GM19043 (cell line): ENCODE results near the gene SBDS.
A peak's percentile ranks its signal among the peaks of the same experiment; 100 is the strongest.
"Not testable (repeated sequence)": the region's sequence is repeated elsewhere in the genome, so short reads cannot be mapped to it uniquely, and the experiment has no call there.

Experiments used
- ATAC-seq: cut with Tn5 transposase; IDR thresholded peaks from one replicate; pipeline ENCODE4 v1.9.1; 2021; ENCODE audit warnings: low read depth; ENCODE audit not compliant: unreplicated experiment

SBDS gene

DNA sequence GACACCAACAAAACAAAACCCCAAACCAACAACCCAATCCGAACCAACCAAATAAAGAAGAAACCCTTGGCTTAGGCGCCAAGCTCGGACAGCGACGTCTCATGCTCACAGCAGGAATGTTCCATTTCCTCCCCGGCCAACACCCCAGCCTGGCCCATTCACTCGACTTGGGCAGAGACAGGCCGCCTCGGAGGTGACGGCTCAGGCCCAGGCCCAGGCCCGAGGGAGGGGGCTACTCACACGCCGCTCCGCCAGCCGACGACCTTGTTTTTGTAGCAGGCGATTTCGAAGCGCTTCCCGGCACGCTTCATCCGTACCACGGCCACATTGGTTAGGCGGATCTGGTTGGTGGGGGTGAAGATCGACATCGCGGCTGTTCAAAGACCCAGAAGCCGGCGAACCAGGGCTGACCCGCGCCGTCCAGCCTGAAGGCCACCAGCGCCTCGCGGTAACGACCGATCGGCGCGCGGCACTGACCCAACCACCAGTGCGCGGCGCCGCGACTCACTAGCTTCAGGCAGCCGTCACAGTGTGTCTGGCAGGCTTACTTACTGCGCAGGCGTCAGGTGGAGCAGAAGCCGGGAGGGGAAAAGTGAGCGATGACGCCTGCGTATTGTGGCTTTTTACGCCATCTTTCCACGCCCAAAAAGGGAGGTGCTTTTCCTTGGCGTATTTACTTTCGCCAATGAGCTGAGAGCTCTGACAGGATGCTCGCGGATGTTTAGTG is at the start of gene SBDS:
Gene SBDS, minus strand, starts transcription at position 537 of the 727 bp plus-strand sequence. Its CDS starts 169 bp downstream, at position 368.
- peak; percentile 55 for ATAC-seq

DNA sequence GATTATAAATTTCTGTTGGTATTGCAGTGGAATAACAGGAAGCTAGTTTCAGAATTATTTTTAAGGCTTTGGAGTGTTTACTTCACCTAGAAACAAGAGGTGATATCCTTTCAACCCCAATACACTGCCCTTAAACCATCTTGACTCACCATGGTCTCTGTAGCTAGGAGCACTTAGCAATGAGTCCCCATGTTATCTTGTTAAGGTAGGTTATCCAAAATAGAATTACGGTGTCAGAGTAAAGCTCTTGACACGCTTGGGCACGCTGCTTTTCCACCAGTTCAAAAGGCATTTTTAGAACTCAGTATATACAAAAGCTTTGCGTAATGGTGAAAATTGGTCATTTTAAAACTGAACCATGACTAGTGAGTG is 48.2 kb upstream of the SBDS start:
- not testable (repeated sequence) for ATAC-seq

DNA sequence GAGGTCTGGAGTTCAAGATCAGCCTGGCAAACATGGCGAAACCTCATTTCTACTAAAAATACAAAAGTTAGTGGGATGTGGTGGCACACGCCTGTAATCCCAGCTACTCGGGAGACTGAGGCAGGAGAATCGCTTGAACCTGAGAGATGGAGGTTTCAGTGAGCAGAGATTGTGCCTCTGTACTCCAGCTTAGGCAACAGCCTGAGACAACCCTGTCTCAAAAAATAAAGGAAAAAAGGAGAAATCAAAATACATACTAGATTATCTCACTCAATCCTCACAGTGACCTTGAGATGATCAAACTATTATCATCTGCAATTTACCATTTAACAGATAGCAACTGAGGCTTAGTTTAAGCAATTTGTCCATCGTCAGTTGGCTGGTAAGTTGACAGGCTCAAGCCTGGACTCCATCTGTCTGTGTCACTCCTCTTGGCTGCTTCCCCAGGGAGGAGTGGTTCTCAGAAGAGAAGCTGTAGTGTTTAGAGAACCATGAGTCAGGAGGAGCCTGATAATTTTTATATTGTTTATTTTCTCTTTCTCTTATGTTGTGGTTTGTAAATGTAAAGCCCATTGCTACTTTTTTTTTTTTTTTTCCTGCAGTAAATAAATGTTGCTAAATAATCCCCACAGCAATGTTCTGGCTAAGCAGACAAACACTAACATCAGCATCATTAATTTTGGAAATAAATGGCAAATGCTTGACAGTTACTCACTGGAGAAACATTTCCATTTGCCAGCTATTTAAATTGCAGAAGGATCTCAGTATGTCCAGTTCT is 47.6 kb upstream of the SBDS start:
- ATAC-seq = not testable (repeated sequence)

DNA sequence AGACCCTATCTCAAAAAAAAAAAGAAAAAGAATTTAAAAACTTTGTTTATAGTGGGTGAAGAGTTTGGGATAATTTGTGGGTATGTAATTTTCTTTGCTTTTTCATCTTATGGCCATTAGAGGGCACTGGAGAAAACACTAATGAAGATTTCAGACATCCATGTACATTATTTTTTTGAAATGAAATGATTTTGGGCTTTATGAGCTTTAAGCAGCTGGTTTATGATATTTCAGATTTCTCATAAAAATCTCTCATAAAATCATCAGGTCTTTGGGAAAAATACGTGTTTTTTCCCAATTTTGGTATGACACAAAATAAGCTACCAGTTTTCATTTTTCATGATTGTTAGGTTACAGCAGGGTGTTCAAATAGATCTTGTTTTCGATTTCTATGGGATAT is 45.4 kb upstream of the SBDS start:
- not testable (repeated sequence) for ATAC-seq

DNA sequence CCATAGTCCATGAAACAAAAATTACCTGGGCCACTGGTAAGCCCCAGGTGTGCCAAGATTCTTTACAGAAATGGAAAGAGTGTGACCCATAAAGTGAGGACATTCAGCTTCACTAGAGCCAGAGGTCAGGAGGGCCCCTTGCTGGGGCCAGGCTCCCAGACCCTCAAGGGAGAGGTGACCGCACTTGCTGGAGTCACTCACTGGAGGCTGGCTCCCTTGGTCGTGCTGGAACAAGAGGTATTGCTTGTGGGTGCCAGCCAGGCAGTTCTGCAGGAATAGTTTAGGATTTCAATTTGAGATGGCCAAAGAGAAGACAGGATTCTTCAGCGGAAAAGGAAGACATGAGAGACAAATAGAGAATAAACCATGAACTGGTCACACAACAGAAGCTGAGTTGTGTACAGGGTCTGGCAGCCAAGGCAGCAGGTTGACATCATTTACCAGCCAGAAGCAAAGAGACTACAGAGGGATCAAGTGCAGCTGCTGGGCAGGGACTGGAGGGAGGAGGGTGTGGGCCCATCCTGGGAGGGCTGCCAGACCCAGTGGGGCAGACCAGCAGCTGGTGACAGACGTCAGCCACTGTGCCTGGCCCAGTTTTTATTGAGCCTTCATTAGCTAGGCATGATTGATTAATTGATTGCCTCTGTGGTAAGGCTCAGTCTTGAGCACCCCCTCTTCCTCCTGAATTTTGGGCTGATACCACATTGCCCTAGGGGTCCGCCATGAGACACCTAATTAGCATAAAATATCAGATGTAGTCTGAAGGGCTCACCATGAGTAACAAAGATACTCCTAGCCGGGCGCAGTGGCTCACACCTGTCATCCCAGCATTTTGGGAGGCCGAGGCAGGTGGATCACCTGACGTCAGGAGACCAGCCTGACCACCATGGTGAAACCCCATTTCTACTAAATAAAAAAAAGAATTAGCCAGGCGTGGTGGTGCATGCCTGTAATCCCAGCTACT is 41.3 kb upstream of the SBDS start:
- ATAC-seq = not testable (repeated sequence)

DNA sequence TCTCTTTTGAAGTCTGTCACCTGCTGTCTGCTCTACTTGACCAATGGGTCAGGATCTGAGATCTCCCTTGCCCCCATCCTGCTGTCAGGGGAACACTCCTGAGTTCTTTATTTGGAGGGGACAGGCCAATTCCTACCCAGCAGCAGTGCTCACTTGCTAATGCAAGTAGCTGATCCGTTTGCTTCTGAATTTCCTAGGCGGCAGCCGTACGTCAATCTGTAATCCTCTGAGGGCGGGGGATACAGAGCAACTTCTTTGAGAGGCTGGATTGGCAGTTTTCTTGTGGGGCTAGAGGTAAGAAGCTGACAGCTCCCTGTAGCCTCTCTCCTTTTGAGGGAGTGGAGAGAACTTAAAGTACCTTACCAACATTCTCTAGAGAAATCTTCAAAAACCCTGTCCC is 37.9 kb upstream of the SBDS start:
- no peak for ATAC-seq

DNA sequence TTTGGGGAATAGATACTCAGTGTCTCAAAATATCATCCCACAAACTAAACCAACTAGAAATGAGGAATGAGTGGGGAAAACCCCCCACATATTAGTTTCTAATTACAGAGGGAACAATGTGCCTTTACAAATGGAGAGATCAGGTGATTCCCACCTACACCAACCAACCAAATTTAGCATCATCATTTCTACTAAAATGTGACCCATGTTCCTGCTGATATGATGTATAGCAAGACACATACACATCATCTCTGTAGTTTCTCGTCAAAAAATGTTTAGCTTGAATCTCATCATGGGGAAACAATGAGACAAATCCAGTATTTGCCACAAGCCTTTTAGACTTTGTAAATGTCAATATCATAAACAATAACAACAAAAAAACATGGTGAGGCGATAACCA is 36.3 kb upstream of the SBDS start:
- not testable (repeated sequence) for ATAC-seq

DNA sequence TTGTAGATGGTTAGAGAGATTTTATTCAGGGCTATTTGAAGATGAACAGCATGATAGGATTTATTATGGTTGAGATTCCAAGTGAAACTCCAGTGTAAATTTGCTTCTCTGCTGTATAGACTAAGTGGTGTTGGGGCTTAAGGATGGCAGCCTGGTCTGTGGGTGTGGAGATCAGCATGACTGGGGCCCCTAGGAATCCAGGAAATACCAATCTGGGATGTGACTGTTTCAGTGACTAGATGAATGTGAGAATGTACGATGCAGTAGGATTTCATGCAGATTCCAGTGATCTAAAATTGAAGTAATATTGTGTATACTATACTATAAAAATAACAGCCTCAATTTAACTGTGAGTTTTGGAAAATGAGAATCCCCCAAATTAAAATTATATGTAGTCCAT is 30.1 kb upstream of the SBDS start:
- not testable (repeated sequence) for ATAC-seq

DNA sequence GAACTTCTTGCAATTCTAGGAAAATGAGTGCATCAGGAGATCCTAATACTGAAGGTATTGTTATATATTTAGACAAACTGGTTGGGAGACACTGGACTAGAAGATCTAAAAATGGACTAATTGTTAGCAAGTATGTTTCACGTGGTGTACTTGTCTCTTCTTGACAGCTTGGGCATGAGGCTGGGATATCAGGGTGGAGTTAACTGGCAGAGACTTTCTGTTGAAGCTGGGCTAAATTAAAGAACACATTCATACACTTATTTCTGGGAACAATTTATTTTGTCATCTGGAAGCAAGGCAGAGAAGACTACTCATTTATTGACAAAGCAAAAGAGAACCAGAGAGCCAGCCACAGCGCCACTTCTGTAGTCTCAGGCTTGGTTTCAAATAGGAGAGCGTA is 27.1 kb upstream of the SBDS start:
- no peak for ATAC-seq

DNA sequence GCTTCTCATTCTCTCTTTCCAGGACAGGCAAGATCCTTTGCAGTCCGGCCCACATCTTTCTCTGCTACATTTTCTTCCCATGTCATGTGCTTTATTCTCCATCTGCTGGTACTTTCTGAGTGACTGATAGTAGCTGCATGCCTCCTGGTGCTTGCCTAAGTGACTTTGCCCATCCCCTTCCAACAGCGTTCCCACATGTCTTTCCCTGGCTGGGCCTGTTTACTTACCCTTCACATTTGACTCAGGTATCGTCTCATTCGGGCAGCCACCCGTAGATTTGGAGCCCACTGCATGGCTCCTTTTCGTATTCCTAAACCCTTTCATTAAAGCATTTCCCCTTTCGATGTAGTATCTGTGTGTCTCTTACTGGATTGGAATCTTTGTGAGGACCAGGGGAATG is 25.9 kb upstream of the SBDS start:
- ATAC-seq = no peak

DNA sequence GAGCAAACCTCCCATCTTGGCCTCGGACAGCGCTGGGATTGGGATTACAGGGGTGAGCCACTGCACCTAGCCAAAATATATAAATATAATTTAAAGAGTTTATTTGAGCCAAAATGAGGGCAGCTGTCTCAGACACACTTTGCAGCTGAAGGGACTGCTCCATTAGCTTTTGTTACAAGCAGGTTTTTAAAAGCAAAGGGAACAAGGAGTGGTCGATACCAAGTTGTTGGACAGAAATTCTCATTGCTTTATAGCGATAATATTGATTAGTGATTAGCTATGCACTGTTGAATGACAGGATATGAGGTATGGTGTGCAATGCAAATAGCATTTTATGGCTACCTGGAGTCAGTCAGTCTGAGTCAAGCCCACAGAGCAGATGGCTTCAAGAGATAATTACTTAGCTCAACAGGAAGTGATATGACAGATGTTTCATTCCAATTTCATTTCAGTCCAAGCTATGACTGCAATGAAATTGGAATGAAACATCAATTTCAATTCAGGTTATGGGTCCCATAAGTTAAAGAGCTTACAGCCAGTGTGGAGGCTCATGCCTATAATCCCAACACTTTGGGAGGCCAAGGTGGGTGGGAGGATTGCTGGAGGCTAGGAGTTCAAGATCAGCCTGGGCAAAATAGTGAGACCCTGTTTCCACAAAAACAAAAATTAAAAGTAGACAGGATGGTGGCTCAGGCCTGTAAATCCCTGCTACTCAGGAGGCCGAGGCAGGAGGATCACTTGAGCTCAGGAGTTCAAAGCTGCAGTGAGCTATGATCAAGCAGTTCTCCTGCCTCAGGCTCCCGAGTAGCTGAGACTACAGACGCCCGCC is 24.4 kb upstream of the SBDS start:
- ATAC-seq = no peak

DNA sequence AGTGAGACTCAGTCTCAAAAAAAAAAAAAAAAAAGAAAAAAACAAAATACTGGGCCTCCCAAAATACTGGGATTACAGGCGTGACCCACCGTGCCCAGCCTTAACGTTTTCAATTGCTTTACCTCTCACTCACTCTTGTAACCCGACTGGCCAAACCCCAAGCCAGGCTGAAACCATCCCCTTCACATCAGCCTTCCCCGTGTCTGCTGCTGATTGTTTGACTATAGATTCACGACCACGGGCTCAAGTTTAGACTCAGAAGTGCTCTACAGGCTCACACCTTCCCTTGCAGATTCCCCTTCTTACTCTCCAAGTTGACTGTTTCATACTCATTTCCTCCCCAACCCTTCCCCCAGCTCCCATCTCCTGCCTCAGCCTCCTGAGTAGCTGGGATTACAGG is 23.6 kb upstream of the SBDS start:
- ATAC-seq = no peak

DNA sequence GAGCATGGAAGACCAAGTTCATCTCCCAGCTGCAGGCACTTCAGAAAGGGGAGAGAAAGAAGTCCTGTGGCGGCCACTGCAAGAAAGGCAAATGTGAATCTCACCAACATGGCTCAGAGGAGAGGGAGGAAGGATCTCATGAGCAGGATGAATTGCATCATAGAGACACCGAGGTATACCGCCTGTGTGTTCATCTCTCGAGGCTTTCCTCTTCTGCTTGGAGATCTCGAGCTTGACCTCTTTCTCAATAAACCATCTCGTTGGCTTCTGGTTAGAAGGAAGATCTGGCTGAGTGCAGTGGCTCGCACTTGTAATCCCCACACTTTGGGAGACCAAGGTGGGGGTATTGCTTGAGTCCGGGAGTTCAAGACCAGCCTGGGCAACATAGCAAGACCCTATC is 22.6 kb upstream of the SBDS start:
- not testable (repeated sequence) for ATAC-seq

DNA sequence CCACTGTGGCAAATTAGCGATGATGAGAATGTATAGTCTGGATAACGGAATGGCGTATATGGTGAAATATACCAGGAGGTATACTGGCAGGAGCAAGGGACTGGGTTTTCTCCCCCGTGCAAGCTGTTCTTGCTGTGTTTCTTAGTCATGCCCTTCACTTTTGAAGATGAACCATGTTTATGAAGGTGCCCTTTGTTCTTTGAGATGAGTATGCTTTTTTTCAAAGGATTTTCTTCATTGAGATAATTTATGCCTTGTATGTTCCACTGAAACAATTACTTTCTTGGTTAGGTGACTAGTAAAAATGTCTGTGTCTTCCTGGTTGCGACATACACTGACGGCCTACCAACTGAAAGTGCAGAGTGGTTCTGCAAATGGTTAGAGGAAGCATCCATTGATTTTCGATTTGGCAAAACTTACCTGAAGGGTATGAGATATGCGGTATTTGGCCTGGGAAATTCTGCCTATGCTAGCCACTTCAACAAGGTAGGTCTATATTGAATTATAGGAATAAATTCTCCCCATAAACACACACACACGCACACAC is 18.8 kb upstream of the SBDS start:
- not testable (repeated sequence) for ATAC-seq

DNA sequence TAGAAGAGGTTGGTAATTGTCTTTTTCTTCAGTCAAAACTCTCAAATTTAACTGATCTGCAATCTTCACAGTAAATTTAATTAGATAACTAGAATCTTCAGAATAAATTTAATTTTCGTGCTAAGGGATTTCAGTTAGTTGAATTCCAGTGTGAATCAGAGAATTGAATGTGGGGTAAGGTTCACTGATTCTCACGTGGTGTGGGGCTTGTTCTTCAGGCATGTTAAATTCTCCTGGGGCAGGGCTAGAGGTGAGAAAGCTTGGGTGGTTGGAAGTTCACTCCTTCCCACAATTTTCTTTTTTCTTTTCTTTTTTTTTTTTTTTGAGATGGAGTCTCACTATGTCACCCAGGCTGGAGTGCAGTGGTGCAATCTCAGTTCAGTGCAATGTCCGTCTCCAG is 14.3 kb upstream of the SBDS start:
- not testable (repeated sequence) for ATAC-seq

DNA sequence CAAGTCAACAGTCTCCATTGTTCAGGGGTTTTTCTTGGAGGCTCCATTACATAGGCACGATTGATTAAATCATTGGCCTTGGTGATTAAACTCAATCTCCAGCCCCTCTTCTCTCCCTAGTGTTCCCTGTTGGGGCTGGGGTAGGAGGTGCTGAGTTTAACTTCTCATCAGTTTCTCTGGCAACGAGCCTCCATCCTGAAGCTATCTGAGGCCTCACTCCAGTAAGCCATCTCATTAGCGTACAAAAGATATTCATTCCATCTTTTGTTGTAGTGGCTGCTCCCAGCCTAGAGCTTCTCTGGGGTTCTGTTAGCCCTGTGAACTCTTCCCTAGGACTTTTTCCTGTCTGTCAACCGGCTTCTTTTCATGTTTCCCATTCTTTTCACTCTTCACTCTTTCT is 12.9 kb upstream of the SBDS start:
- no peak for ATAC-seq

DNA sequence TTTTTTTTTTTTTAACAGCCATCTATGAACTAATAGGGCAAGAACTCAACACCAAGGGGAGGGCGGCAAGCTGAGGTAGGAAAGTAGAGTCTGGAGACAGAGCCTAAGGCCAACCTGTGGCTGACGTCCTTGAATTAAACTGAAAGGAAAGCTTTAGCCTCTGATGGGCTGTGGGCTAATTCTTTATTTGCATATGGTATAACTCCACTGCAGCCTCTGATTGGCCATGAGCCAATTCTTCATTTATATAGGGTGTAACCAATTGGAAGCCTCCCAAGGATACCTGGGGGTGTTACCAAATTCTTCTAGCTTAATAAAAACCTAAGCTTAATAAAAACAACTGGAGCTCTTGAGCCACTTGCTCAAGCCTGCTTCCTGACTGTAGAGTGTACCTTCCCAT is 11.6 kb upstream of the SBDS start:
- no peak for ATAC-seq

DNA sequence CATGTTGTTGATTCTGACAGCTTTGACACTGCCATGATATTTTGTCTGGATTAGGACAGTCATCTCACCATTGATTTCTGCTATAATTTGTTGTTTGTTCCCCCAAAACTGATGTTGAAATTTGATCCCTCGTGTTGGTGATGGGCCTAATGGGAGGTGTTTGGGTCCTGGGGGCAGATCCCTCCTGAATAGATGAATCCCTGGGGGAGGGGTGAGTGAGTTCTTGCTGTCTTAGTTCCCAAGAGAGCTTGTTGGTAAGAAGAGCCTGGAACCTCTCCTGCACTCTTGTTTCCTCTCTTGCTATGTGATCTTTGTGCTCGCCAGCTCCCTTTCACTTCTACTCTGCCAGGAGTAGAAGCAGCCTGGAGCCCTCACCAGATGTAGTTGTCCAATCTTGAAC is 8.8 kb upstream of the SBDS start:
- not testable (repeated sequence) for ATAC-seq

DNA sequence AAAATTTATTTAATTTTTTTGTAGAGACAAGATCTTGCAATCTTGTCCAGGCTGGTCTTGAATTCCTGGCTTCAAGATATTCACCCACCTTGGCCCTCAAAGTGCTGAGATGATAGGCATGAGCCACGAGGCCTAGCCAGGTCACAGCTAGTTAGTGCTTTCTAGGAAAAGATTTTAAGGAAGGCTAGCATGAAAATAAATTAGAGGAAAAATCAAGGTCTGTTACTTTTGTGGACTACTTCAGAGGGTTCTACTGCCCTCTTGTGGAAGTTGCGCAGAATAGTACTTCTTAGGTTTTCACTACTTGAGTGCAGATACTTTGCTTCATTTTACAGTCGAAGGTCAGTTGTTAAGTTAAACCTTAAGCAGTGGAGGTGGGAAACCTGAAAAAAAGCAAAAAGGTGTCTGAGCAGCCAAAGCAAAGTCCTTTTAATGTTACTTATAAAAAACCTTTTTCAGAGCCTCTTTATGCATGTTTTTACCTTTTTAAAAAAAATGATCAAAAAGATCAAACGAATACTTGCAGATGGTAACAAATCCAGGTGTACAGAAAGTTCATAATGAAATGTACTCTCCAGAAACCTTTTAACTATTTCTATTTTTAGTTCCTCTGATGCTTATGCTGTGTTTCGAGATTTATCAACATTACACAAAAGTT is 5.3 kb upstream of the SBDS start:
- ATAC-seq = not testable (repeated sequence)
